ENCODE measurements around the gene ACAA2. TPM values are rescaled to one million over a fixed set of nuclear protein-coding genes. Genes with fewer than 3 reads are reported as not detected.
A peak's percentile ranks its signal among the peaks of the same experiment; 100 is the strongest.

ACAA2 gene
- total RNA-seq, 1 donor from 2014 or later, result 83.5 TPM

DNA sequence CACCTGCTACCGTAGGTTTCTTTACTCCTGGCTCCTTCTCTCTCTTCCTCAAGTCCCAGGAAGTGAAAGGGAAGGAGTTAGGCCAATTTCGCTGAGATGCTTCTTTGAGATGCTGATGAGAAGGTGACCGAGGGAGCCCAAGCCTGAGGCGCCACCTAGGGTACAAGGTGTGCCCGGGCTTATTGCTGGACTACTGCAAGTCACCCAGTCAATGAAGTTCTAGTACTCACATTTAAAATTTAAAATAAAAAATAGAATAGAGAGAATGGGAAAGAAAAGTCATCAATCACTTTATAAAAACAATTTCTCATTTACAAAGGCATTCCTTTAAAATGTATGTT lies 45.3 kb downstream of the ACAA2 start:
- peak; percentile 40 for DNase-seq (ENCODE audit: low spot score)

DNA sequence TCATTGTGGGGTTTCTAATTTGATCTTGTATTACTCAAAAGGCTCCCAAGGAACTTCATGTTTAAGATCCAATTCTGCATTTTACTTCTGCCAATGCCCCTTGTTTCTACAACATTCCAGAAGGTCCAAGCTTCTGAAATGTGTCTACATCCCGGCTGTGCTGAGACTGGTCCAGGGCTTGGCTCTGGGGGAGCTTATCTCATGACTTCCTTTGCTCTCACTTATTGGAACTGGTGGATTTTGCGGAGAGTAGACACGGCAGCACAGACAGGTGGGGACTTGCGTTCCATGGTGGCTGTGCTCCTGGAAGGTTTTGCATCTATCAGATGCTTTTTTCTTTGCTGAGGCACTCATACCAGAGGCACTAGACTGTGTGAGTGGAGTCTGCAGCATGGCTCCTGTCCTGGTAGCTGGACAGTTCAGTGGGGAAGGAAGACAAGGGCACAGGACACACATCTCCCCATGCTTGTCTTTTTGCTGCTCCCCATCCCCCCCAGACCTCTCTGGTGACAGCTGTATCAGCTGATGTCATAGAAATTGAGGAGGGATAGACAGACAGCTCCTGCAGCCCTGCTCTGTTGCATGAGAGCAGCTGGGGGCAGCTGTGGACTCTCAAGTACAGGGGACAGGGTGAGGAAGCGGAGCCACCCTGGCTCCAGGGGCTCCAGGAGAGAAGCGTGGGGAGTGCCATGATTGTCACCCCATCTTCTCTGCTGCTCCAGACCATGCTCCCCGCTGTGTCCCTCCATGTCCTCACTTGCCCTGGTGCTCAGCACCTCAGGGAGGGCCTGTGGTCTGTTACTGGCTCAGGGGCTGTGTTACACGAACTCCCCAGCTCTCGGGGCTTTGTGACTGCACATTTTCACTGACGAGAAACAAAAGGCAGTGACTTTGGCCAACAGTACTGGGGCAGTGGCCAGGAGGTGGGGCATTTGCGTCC lies 46.0 kb downstream of the ACAA2 start:
- DNase-seq (ENCODE audit: low spot score), result no peak

GRCh38 chr18:49766646-49767045 lies 46.7 kb downstream of the ACAA2 start:
- no peak for DNase-seq (ENCODE audit: low spot score)

DNA sequence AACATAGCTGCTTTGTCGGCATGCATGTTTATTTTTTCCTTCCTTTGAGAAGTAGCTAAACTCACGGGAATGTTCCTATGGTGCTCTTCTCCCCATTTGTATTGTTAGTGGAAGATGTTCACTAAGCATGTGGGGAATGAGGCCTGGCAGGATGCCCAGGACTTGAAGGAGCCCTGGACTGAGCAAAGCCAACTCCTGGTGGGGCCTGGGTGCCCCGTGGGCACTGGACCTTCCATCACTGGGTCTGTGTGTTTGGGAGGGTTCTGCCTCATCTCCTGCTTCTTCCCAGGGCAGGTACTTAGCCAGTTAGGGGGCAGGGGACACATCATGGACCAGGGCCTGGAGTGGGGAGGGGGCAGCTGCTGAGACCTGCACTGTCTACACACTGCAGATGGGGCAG lies 49.3 kb downstream of the ACAA2 start:
- DNase-seq (ENCODE audit: low spot score), result no peak

GRCh38 chr18:49763590-49763989 lies 49.7 kb downstream of the ACAA2 start:
- no peak for DNase-seq (ENCODE audit: low spot score)

- DNase-seq (ENCODE audit: low spot score), result no peak
These were observed 50.9 kb downstream of the ACAA2 start for GRCh38 chr18:49762191-49763077.

GRCh38 chr18:49761771-49762170 lies 51.6 kb downstream of the ACAA2 start:
- no peak for DNase-seq (ENCODE audit: low spot score)

- no peak for DNase-seq (ENCODE audit: low spot score)
These were observed 55.1 kb downstream of the ACAA2 start for GRCh38 chr18:49758263-49758610.

DNA sequence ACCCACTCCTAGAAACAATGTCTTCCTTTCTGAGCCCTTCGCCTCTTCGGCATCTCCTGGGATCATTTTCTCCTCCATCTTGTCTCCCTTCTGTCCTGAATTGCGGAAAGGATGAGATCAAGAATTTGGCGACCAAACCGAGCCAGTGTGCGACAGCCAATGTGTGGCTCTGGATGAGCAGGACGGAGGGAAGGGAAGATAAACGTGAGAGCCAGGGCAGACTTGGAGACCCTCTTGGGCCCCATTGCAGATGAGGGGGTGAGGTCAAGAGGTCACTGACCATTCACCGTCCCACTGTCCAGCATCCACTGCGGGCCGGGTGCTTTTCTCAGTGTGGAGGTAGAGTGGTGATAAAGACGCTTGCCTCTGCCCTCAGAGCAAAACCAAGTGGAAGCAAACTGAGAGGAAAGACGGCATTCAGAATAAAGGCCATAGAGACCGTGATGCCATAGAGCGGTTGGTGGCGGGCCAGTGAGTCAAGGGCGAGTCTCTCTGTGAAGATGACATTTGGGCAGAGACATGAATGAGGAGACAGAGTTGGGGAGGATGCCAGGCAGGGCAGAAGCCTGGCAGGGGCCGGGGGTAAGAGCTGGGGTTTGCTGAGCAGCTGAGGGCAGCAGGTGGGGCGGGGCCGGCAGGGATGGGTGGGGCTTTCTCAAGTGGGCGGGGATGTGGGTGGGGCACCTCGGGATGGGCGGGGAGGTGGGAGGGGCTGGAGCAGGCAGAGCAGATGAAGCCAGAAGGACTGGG lies 55.6 kb downstream of the ACAA2 start:
- no peak for DNase-seq (ENCODE audit: low spot score)

GRCh38 chr18:49756671-49757362 lies 56.5 kb downstream of the ACAA2 start:
- DNase-seq (ENCODE audit: low spot score), result no peak

GRCh38 chr18:49756135-49756534 lies 57.2 kb downstream of the ACAA2 start:
- DNase-seq (ENCODE audit: low spot score), result no peak

DNA sequence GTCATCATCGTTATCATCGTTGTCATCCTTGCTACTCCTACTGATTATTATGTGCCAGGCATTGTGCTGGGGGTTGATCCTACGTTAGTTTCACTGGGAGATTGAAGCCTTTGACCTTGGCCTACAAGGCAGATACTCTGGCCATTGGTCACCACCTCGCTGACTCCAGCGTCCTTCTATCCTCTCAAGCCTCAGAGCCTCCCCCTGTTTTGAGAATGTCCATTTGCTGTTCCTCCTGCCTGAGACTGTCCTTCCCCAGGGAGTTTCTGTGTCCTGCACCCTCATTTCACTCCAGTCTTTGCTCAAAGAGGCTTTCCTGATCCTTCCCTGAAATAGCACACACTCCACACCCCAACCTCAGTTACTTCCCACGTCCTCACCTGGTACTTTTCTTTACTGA lies 57.8 kb downstream of the ACAA2 start:
- DNase-seq (ENCODE audit: low spot score), result no peak

- DNase-seq (ENCODE audit: low spot score), result no peak
These were observed 58.5 kb downstream of the ACAA2 start for GRCh38 chr18:49754866-49755265.

GRCh38 chr18:49753643-49754042 lies 59.7 kb downstream of the ACAA2 start:
- no peak for DNase-seq (ENCODE audit: low spot score)

DNA sequence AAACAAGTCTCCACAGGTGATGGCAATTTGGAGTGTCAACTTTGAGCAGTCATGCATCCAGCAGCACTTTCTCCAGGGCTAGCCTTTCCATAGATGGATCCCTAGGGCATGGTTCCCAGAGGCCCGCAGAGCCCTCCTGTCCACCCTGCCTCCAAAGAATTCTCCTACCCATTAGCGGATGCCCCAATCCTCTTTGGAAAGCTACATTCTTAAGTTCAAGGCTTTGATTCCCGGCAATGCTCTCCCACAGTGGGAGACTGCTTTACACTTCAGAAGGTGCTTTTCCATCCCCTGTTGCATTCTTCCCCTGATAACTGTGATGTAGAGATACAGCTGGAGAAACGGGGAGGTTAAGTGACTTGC lies 61.3 kb downstream of the ACAA2 start:
- DNase-seq (ENCODE audit: low spot score), result no peak

DNA sequence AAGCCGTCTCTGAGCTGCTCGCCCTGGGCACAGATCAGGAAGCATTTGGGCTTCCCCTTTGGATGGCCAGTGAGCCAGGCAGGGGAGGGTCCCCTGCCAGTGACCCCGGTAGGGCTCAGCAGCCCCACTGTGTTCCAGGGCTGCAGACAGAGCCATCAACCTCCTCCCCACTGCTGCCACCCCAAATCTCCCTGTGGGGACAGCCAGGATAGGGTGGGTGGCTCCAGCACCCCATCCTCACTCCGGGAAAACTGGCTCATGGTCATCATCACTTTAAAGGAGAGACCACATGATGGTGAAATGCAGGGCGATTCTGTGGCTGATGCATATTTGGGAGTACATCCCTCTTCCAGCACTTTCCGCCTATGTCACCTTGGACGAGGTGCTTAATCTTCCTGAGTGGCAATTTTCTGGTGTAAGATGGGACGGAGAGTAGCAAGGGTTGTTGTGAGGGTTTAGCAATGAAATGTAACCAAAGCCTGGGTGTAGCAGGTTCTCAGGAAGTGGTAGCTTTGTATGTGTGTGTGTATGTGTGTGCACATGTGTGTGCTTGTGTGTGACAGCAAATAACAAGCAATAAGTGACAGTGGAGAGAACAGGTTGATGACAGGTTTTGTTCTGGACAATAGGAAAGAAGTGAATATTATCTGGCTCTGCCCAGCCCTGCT lies 61.8 kb downstream of the ACAA2 start:
- DNase-seq (ENCODE audit: low spot score), result no peak

- no peak for DNase-seq (ENCODE audit: low spot score)
These were observed 63.8 kb downstream of the ACAA2 start for GRCh38 chr18:49749563-49749962.

- DNase-seq (ENCODE audit: low spot score), result no peak
These were observed 65.5 kb downstream of the ACAA2 start for GRCh38 chr18:49747876-49748275.

GRCh38 chr18:49745045-49746014 lies 68.0 kb downstream of the ACAA2 start:
- no peak for DNase-seq (ENCODE audit: low spot score)

Data from umbilical cord (tissue), 2 donors.